NCI-H345 (cell line): ENCODE data around the gene BCL7C.
A peak's percentile ranks its signal among the peaks of the same experiment; 100 is the strongest.
"Not testable (repeated sequence)": the region's sequence is repeated elsewhere in the genome, so short reads cannot be mapped to it uniquely, and the experiment has no call there.

Source experiments
- DNase-seq: peaks from one replicate; lab custom pipeline; 2025; lab: John Stamatoyannopoulos, UW

Gene BCL7C

GRCh38 chr16:30894540-30895368 is 877 bp upstream of the BCL7C start:
- peak; percentile 41 for DNase-seq

- DNase-seq = peak; percentile 27
Observed at GRCh38 chr16:30893417-30893743, 497 bp downstream of the BCL7C start.

- no peak for DNase-seq
Observed at GRCh38 chr16:30892670-30893416, 1.0 kb downstream of the BCL7C start.

GRCh38 chr16:30891043-30891823 is 2.6 kb downstream of the BCL7C start:
- DNase-seq = not testable (repeated sequence)

- DNase-seq = no peak
Observed at GRCh38 chr16:30889721-30890120, 4.2 kb downstream of the BCL7C start.

- DNase-seq = no peak
Observed at GRCh38 chr16:30888856-30889499, 4.9 kb downstream of the BCL7C start.

GRCh38 chr16:30887927-30888326 is 6.0 kb downstream of the BCL7C start:
- DNase-seq = no peak

- DNase-seq = no peak
Observed at GRCh38 chr16:30886145-30886544, 7.7 kb downstream of the BCL7C start.

GRCh38 chr16:30885196-30885595 is 8.7 kb downstream of the BCL7C start:
- DNase-seq = no peak

GRCh38 chr16:30884760-30885159 is 9.1 kb downstream of the BCL7C start:
- no peak for DNase-seq

GRCh38 chr16:30882429-30883310 is 11.2 kb downstream of the BCL7C start:
- DNase-seq = no peak

GRCh38 chr16:30876867-30877266 is 17.0 kb downstream of the BCL7C start:
- DNase-seq = peak; percentile 16

GRCh38 chr16:30875871-30876801 is 17.7 kb downstream of the BCL7C start:
- DNase-seq = peak; percentile 32

GRCh38 chr16:30874821-30875717 is 18.8 kb downstream of the BCL7C start:
- peak; percentile 97 for DNase-seq

- no peak for DNase-seq
Observed at GRCh38 chr16:30874244-30874820, 19.5 kb downstream of the BCL7C start.

- no peak for DNase-seq
Observed at GRCh38 chr16:30870904-30871303, 23.0 kb downstream of the BCL7C start.

- DNase-seq = no peak
Observed at GRCh38 chr16:30867747-30868146, 26.1 kb downstream of the BCL7C start.

GRCh38 chr16:30866031-30866430 is 27.8 kb downstream of the BCL7C start:
- no peak for DNase-seq

GRCh38 chr16:30863178-30863577 is 30.7 kb downstream of the BCL7C start:
- DNase-seq = not testable (repeated sequence)
